Stomach (tissue), 4 donors: ENCODE measurements around the gene ZYX.

Experiments
- CTCF ChIP-seq, 7 experiments: fragments of 450-650 bp in 4 of 7; fragments of 200-600 bp in 3 of 7; sonication (generic) in 3 of 7; IDR thresholded peaks; one replicate each; pipeline ENCODE4 v1.5.1; 2016 to 2019; ENCODE audit warnings: antibody characterized with exemption in 7 of 7, control low read depth in 2 of 7, mild to moderate bottlenecking in 1 of 7
- EP300 ChIP-seq: sonication (generic); formaldehyde crosslinking; IDR thresholded peaks from one replicate; pipeline ENCODE4 v1.6.1; 2017; ENCODE audit warnings: antibody characterized with exemption
- POLR2A ChIP-seq, 4 donors: fragments of 450-650 bp; IDR thresholded peaks; one replicate each; pipeline ENCODE4 v1.6.1; 2016; ENCODE audit warnings: antibody characterized with exemption in 4 of 4, control low read depth in 2 of 4, mild to moderate bottlenecking in 1 of 4, moderate library complexity in 1 of 4
- POLR2AphosphoS5 ChIP-seq, 3 donors: sonication (generic); formaldehyde crosslinking; IDR thresholded peaks; one replicate each; pipeline ENCODE4 v1.6.1; 2016; ENCODE audit warnings: antibody characterized with exemption in 3 of 3

- no peak for TF ChIP-seq CTCF (IDR thresholded peaks at IDR 0.05)
- TF ChIP-seq POLR2AphosphoS5 (IDR thresholded peaks at IDR 0.05), result peak in 1 of 3 donors; percentile 53
- TF ChIP-seq POLR2A (IDR thresholded peaks at IDR 0.05), result no peak
- no peak for TF ChIP-seq EP300
These were observed 24.2 kb downstream of the ZYX start for GRCh38 chr7:143405173-143406001.
